ENCODE measurements around the gene CFAP52.
"Not testable (repeated sequence)": the region's sequence is repeated elsewhere in the genome, so short reads cannot be mapped to it uniquely, and the experiment has no call there.

Gene CFAP52

GRCh38 chr17:9635340-9635739 is 58.9 kb downstream of the CFAP52 start:
- no peak overlapping the region for H3K27ac ChIP-seq (ENCODE audit: low read length)
- DNase-seq = no peak

GRCh38 chr17:9636501-9636900 is 60.1 kb downstream of the CFAP52 start:
- H3K9me3 ChIP-seq (replicated peaks; ENCODE audit: insufficient read depth, low read length) = no peaks in the 10 kb centered on the region
- no peak overlapping the region for H3K4me3 ChIP-seq (ENCODE audit: low read length)
- H3K27ac ChIP-seq (ENCODE audit: low read length) = no peak overlapping the region
- H3K27me3 ChIP-seq (replicated peaks; ENCODE audit: insufficient read depth, low read length) = no peaks in the 10 kb centered on the region
- H3K36me3 ChIP-seq (replicated peaks; ENCODE audit: insufficient read depth, low read length) = no peaks in the 10 kb centered on the region
- TF ChIP-seq CTCF (IDR thresholded peaks at IDR 0.05; ENCODE audit: low read length) = no peak
- TF ChIP-seq EZH2 (optimal IDR thresholded peaks at IDR 0.05; ENCODE audit: low read depth, low read length) = no peak
- no peak for TF ChIP-seq EZH2phosphoT487 (IDR thresholded peaks at IDR 0.05; ENCODE audit: low read length)
- H3K4me1 ChIP-seq (ENCODE audit: low read length) = no peaks in the 10 kb centered on the region
- H3K79me2 ChIP-seq (ENCODE audit: low read length) = no peaks in the 10 kb centered on the region
- DNase-seq = no peak
- H3K9ac ChIP-seq (ENCODE audit: low read length) = no peak overlapping the region
- H3K4me2 ChIP-seq (ENCODE audit: low read depth, low read length) = no peak overlapping the region
- H2AFZ ChIP-seq (ENCODE audit: low read length) = no peak overlapping the region
- no peaks in the 10 kb centered on the region for H3K9me2 ChIP-seq (replicated peaks; ENCODE audit: insufficient read depth, low read length)
- no peaks in the 10 kb centered on the region for H3F3A ChIP-seq (ENCODE audit: insufficient read depth, low read length)
- H4K20me1 ChIP-seq (ENCODE audit: insufficient read depth, low read length) = no peaks in the 10 kb centered on the region

More at GRCh38 chr17:9635340-9635739, 58.9 kb downstream of the CFAP52 start:
- H3K9ac ChIP-seq (ENCODE audit: low read length) = no peak overlapping the region
- H4K20me1 ChIP-seq (ENCODE audit: insufficient read depth, low read length) = no peaks in the 10 kb centered on the region
- H2AFZ ChIP-seq (ENCODE audit: low read length) = no peak overlapping the region
- no peaks in the 10 kb centered on the region for H3K9me2 ChIP-seq (replicated peaks; ENCODE audit: insufficient read depth, low read length)
- H3K27me3 ChIP-seq (replicated peaks; ENCODE audit: insufficient read depth, low read length) = no peaks in the 10 kb centered on the region
- H3K4me2 ChIP-seq (ENCODE audit: low read depth, low read length) = no peak overlapping the region
- H3K36me3 ChIP-seq (replicated peaks; ENCODE audit: insufficient read depth, low read length) = no peaks in the 10 kb centered on the region
- H3K9me3 ChIP-seq (replicated peaks; ENCODE audit: insufficient read depth, low read length) = no peaks in the 10 kb centered on the region
- H3K79me2 ChIP-seq (ENCODE audit: low read length) = no peaks in the 10 kb centered on the region
- H3K4me3 ChIP-seq (ENCODE audit: low read length) = no peak overlapping the region
- TF ChIP-seq EZH2 (optimal IDR thresholded peaks at IDR 0.05; ENCODE audit: low read depth, low read length) (no peak), CTCF (IDR thresholded peaks at IDR 0.05; ENCODE audit: low read length) (no peak), EZH2phosphoT487 (IDR thresholded peaks at IDR 0.05; ENCODE audit: low read length) (no peak)
- H3K4me1 ChIP-seq (ENCODE audit: low read length) = no peaks in the 10 kb centered on the region
- H3F3A ChIP-seq (ENCODE audit: insufficient read depth, low read length) = no peaks in the 10 kb centered on the region

- DNase-seq; H3K4me3 ChIP-seq (ENCODE audit: low read length); H3K4me2 ChIP-seq (ENCODE audit: low read depth, low read length); H3K9me2 ChIP-seq (replicated peaks; ENCODE audit: insufficient read depth, low read length); H3K36me3 ChIP-seq (replicated peaks; ENCODE audit: insufficient read depth, low read length); H3F3A ChIP-seq (ENCODE audit: insufficient read depth, low read length); H3K79me2 ChIP-seq (ENCODE audit: low read length); H3K27me3 ChIP-seq (replicated peaks; ENCODE audit: insufficient read depth, low read length); H3K27ac ChIP-seq (ENCODE audit: low read length); H3K9me3 ChIP-seq (replicated peaks; ENCODE audit: insufficient read depth, low read length); H3K4me1 ChIP-seq (ENCODE audit: low read length); H2AFZ ChIP-seq (ENCODE audit: low read length); H3K9ac ChIP-seq (ENCODE audit: low read length); H4K20me1 ChIP-seq (ENCODE audit: insufficient read depth, low read length): not testable (repeated sequence)
Observed at GRCh38 chr17:9640388-9640787, 63.9 kb downstream of the CFAP52 start.

- Histone ChIP-seq H3K9ac (ENCODE audit: low read length) (no peak overlapping the region), H3F3A (ENCODE audit: insufficient read depth, low read length) (no peaks in the 10 kb centered on the region), H3K27ac (ENCODE audit: low read length) (no peak overlapping the region), H3K4me2 (ENCODE audit: low read depth, low read length) (no peak overlapping the region), H3K9me3 (replicated peaks; ENCODE audit: insufficient read depth, low read length) (no peaks in the 10 kb centered on the region), H3K36me3 (replicated peaks; ENCODE audit: insufficient read depth, low read length) (no peaks in the 10 kb centered on the region), H4K20me1 (ENCODE audit: insufficient read depth, low read length) (no peaks in the 10 kb centered on the region), H3K79me2 (ENCODE audit: low read length) (no peaks in the 10 kb centered on the region), H3K4me3 (ENCODE audit: low read length) (no peak overlapping the region), H3K27me3 (replicated peaks; ENCODE audit: insufficient read depth, low read length) (peaks cover 7% of the 10 kb centered on the region), H3K9me2 (replicated peaks; ENCODE audit: insufficient read depth, low read length) (no peaks in the 10 kb centered on the region), H2AFZ (ENCODE audit: low read length) (no peak overlapping the region), H3K4me1 (ENCODE audit: low read length) (no peaks in the 10 kb centered on the region)
- DNase-seq = no peak
- TF ChIP-seq EZH2phosphoT487 (IDR thresholded peaks at IDR 0.05; ENCODE audit: low read length) = no peak
- no peak for TF ChIP-seq EZH2 (optimal IDR thresholded peaks at IDR 0.05; ENCODE audit: low read depth, low read length)
- no peak for TF ChIP-seq CTCF (IDR thresholded peaks at IDR 0.05; ENCODE audit: low read length)
Observed at GRCh38 chr17:9643611-9644010, 67.2 kb downstream of the CFAP52 start.
